Esophagus (tissue), 2 donors: ENCODE data around the gene FAM76A. TPM values are rescaled to one million over a fixed set of nuclear protein-coding genes. Genes with fewer than 3 reads are reported as not detected.

Experiments
- polyA plus RNA-seq, 2 donors: library from polyadenylated mRNA; stranded (reverse); fragments of 200-250 nt; gene quantifications; one replicate each; pipeline ENCODE4 v1.2.3, GENCODE V29; 2013
- donor health status: healthy with polysubstance abuse.
- donor health status: Bipolar disorder and iron deficiency.

FAM76A gene
- polyA plus RNA-seq, 2 donors = 3.5 to 4.2 TPM

Other genes with a start within 250 kb of the FAM76A start
- 10 to 100 TPM; 47.8 TPM for gene WASF2, start 235.8 kb upstream of the FAM76A start, polyA plus RNA-seq
- 10 to 100 TPM; 24.7 to 58.4 TPM for gene AHDC1, start 121.8 kb upstream of the FAM76A start, polyA plus RNA-seq
- gene FGR, start 90.8 kb upstream of the FAM76A start, polyA plus RNA-seq = 1 to 10 TPM; 3.4 to 3.6 TPM
- gene IFI6, start 53.8 kb upstream of the FAM76A start, polyA plus RNA-seq = 1 to 10 TPM; 7.0 to 9.6 TPM
- gene STX12, start 47.3 kb downstream of the FAM76A start, polyA plus RNA-seq = 10 to 100 TPM; 23.7 to 27.5 TPM
- gene PPP1R8, start 104.8 kb downstream of the FAM76A start, polyA plus RNA-seq = 10 to 100 TPM; 15.5 to 27.2 TPM
- 1 to 10 TPM; 2.5 to 2.7 TPM for gene THEMIS2, start 146.6 kb downstream of the FAM76A start, polyA plus RNA-seq
- gene RPA2, start 188.6 kb downstream of the FAM76A start, polyA plus RNA-seq = 10 to 100 TPM; 13.7 to 22.4 TPM
- gene SMPDL3B, start 209.0 kb downstream of the FAM76A start, polyA plus RNA-seq = under 1 TPM; 0.59 to 0.98 TPM
- 1 to 10 TPM; 2.8 to 4.2 TPM for gene XKR8, start 234.0 kb downstream of the FAM76A start, polyA plus RNA-seq